ENCODE data around the gene ADORA1. TPM values are rescaled to one million over a fixed set of nuclear protein-coding genes. Genes with fewer than 3 reads are reported as not detected.

The ADORA1 gene
- total and polyA plus RNA-seq, 2 donors (not counting 3 experiments of a cell fraction or from before 2014, with no cell fraction given), result 0.15 TPM; not detected in 1

DNA sequence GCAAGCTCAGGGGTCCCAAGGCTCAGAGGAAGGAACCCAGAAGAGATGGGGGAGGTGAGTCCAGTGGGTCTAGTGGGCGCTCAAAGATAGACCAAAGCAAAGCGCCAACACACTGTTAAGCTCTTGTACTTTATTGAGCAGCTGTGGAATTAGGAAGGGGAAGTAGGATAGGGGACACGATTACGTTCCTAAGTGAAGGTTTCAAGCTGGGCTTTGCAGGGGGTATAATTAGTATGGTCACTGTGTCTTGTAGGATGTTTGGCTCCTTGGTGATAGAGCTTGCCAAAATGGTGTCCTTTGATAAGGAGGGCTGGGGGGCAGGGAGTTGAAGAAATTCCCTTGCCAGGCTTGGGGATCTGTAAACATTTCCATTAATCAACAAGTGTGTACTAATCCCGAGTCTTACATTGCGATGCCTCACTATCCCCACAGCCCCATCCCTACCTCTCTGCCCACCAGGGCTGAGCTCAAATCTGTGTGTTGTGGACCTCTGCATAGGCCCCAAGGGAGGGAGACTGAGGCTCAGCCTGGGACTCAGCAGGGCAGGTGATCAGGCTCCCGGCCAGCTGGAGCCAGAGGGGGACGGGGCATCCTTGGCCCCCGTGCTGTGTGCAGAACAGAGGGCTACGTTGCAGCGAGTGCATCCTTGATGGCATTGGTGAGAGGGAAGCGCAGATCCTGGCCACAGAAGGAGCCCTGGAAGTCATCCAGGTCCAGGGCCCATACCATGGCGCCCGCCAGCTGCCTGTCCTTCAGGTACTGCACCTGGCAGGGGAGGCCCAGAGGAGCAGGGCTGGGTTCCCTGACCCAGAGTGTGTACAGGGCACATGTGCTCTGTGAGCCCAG, 51.5 kb downstream of the ADORA1 start:
- intact Hi-C loops (cut with micrococcal nuclease), result no loop called here
- TF ChIP-seq FOS (IDR thresholded peaks at IDR 0.05; ENCODE audit: borderline replicate concordance, insufficient read depth, low read length), result no peak
- TF ChIP-seq MYC (IDR thresholded peaks at IDR 0.05; ENCODE audit: low read depth, low read length), result no peak
- no peak for TF ChIP-seq POLR2A (IDR thresholded peaks at IDR 0.05; ENCODE audit: low read depth, low read length)
- no peak for TF ChIP-seq GATA2 (IDR thresholded peaks at IDR 0.05; ENCODE audit: insufficient read depth, insufficient read length, low read depth, low read length)
- TF ChIP-seq, protein P1, sequence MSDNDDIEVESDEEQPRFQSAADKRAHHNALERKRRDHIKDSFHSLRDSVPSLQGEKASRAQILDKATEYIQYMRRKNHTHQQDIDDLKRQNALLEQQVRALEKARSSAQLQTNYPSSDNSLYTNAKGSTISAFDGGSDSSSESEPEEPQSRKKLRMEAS (IDR thresholded peaks at IDR 0.05; ENCODE audit: insufficient read depth, insufficient read length), result no peak
- TF ChIP-seq POLR2AphosphoS5 (IDR thresholded peaks at IDR 0.05; ENCODE audit: insufficient read depth, low read depth, low read length), result no peak
- TF ChIP-seq JUN (IDR thresholded peaks at IDR 0.05; ENCODE audit: borderline replicate concordance, insufficient read depth, insufficient read length, low read depth), result no peak
- TF ChIP-seq, protein P2, sequence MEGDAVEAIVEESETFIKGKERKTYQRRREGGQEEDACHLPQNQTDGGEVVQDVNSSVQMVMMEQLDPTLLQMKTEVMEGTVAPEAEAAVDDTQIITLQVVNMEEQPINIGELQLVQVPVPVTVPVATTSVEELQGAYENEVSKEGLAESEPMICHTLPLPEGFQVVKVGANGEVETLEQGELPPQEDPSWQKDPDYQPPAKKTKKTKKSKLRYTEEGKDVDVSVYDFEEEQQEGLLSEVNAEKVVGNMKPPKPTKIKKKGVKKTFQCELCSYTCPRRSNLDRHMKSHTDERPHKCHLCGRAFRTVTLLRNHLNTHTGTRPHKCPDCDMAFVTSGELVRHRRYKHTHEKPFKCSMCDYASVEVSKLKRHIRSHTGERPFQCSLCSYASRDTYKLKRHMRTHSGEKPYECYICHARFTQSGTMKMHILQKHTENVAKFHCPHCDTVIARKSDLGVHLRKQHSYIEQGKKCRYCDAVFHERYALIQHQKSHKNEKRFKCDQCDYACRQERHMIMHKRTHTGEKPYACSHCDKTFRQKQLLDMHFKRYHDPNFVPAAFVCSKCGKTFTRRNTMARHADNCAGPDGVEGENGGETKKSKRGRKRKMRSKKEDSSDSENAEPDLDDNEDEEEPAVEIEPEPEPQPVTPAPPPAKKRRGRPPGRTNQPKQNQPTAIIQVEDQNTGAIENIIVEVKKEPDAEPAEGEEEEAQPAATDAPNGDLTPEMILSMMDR (IDR thresholded peaks at IDR 0.05; ENCODE audit: extremely low read depth in 1 of 2, insufficient read depth in 1 of 2, low read depth in 1 of 2, low read length in 2 of 2), result no peak
- no peak for TF ChIP-seq EZH2 (IDR thresholded peaks at IDR 0.05; ENCODE audit: borderline replicate concordance, low read depth, low read length, severe bottlenecking)
- DNase-seq (ENCODE audit: low read depth, low spot score), result no peak
- no peaks in the 10 kb centered on the region for H3K9me1 ChIP-seq (replicated peaks; ENCODE audit: control insufficient read depth, extremely low read depth, insufficient read depth, low read length)
- no peaks in the 10 kb centered on the region for H3K79me2 ChIP-seq (ENCODE audit: control insufficient read depth, insufficient read depth, low read length)
- no peak overlapping the region for H3K4me2 ChIP-seq (ENCODE audit: insufficient read depth, low read length)
- BruUV-seq (replicated peaks), result no TSS peak
- H3K4me3 ChIP-seq (replicated peaks in 1 of 3; ENCODE audit: insufficient read depth in 1 of 3, low read depth in 1 of 3, low read length in 3 of 3), result no peak overlapping the region
- no peaks in the 10 kb centered on the region for H3K36me3 ChIP-seq (ENCODE audit: control insufficient read depth in 2 of 2, extremely low read depth in 1 of 2, insufficient read depth in 2 of 2, low read length in 2 of 2)
- dilution Hi-C loops (cut with MboI; ENCODE audit: extremely low pct_ligation_motif_present, low sequenced_read_pairs), result no loop called here
- H3K9me3 ChIP-seq (replicated peaks; ENCODE audit: control insufficient read depth, insufficient read depth, low read length), result no peaks in the 10 kb centered on the region
- no peaks in the 10 kb centered on the region for H4K20me1 ChIP-seq (replicated peaks; ENCODE audit: control insufficient read depth, extremely low read depth, insufficient read depth, low read length)
- H3K9ac ChIP-seq (replicated peaks; ENCODE audit: extremely low read depth, insufficient read depth, low read length), result no peak overlapping the region
- no peak overlapping the region for H3K27ac ChIP-seq (ENCODE audit: insufficient read depth, low read depth, low read length)
- POLR2A ChIA-PET, result no interaction called here
- CTCF ChIA-PET, result interaction anchor here (1.6 to 3.6 kb wide), 3 partner anchors 37 to 61 kb away, joined by 5 to 17 read pairs (median 7); no protein-coding TSS in a partner anchor
- H2AFZ ChIP-seq (ENCODE audit: low read depth, low read length), result no peak overlapping the region
- H3K27me3 ChIP-seq (ENCODE audit: control insufficient read depth in 2 of 2, insufficient read depth in 2 of 2, low read length in 2 of 2), result no peaks in the 10 kb centered on the region
- peaks cover 6% of the 10 kb centered on the region for H3K4me1 ChIP-seq (ENCODE audit: control insufficient read depth, extremely low read depth, insufficient read depth, low read length)
- FAIRE-seq, result no peak
